ENCODE measurements around the gene SPOCK1.
A peak's percentile ranks its signal among the peaks of the same experiment; 100 is the strongest.

SPOCK1 gene

DNA sequence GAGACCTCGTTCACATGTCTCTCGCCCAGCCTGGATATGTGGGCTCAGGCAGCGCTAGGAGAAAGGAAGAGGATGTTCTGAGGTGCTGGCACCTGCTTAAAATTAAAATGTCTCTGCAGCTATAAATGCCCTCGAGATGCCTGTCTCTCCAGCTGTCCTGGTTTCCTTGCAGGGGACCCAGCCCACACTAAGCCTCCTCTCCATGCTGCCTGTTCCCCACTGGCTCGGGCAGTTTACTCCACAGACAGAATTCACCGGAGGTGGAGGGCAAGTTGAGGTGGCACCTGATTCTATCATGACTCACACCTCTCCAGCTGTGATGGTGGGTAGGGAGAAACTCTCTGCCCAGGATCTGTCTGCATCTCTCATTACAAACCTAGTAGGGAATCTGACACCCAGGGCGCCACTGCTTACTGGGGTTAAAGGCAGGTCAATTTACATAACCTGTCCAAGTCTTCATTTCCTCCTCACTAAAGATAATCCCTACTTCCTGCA, 420.9 kb downstream of the SPOCK1 start:
- DNase-seq (ENCODE audit: low spot score) (peak; percentile 94), FAIRE-seq (peak; percentile 96)

DNA sequence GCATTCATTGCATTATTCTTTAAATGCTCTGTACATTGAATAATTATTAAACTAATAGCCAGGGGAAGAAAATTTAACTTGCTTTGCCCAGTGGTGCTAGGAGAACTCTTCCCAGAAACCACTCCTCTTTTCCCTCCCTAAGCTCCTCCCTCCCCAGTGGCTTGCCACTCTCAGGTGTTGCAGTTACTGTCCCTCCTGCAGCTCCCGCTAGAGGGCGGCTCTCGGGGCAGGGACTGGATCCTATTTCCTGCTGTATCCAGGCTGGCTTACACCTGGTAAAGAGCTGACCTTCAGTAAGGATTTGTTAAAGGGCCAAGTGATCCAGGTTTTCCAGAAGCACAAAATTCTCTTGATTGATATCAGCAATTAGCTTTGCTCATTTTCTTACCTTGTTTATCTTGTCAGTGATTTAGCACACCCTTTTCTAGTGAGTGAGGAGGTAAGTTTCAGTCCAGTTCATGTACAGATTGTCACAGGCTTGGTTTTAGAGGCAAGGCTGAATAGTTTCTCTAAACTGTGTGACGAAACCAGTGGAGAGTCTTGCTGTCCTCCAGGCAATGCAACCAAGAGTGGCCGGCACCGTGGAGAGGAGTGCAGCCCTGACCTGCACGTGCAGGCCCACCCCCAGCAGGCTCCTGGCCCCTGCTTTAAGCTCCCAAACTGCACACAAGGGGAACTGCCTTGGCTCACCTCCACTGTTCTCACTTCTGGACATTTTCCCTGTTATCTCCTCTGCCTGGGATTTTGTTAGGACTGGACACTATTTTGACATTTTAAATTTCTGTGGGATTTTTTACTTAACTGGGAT, 423.8 kb downstream of the SPOCK1 start:
- peak; percentile 37 for DNase-seq (ENCODE audit: low spot score)
- peak; percentile 73 for FAIRE-seq

DNA sequence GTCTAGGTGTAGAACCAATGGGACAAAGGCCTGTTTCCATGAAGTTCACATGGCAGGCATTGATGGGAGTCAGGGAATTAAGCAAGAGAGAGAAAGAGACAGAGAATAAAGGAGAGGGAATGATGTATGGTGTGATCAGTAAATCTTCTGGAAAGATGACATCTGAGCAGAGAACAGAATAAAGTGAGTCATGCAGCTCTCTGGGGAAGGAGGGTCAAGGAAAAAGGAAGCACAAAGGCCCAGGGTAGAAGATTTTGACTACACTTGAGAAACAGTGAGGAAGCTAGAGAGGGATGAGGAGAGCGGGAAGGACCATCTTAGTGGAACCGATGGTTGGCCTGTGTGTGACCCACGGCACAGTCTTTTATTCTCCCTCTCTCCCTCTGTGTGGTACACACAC, 425.9 kb downstream of the SPOCK1 start:
- DNase-seq (ENCODE audit: low spot score) (peak; percentile 50), FAIRE-seq (peak; percentile 81)

DNA sequence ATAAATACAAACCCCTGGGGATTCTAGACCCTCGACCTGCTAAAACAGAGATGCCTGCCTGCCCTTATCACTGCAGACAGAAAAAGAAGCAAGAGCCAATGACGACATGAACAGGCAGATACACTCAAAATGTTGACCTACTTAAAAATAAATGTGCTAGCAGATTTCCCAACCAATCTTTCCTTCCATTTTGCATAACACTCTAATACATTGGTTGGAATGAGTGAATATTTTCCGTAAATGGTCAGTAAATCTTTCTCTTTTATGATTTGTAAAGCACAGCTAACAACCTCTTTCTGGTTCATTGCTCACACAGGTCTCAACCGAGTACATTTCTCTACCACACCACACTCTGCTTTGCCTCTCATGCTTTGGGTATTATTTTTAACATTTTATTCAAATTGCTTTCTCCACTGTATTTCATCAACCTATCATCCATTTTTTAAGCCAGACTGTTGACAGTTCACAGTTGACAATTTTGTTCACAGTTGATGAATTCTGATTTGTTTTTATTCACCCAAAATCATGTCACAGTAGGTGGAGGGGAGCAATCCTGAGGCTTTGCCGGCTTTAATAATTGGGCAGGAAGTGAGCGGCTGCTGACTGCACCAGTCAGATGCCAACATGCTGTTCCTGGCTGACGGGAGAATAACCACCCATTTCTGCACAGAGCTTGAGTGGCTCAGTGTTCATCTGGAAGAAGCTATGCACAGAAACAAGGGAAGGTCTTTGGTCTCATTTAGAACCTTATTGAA, 426.6 kb downstream of the SPOCK1 start:
- peak; percentile 15 for DNase-seq (ENCODE audit: low spot score)

DNA sequence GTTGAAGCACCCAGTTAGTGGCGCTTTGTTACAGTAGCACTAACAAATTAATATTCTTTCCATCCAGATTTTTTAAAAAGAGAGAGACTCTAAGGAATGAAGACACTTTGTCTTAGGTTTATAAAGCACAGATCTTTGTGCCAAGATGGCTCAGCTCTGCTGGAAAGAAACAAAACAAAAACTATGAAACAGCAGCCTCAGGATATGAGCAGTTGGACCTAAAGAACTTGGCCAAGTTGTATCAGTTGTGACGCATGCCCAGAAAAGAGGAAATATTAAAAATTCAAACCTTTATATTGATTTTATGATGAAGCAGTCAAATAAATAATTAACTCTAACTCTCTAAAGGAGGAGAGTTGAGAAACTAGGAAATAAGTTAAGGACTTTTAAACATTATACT, 427.2 kb downstream of the SPOCK1 start:
- DNase-seq (ENCODE audit: low spot score) (no peak), FAIRE-seq (peak; percentile 16)

More for the DNA sequence above, 426.6 kb downstream of the SPOCK1 start:
- FAIRE-seq: peak; percentile 80

DNA sequence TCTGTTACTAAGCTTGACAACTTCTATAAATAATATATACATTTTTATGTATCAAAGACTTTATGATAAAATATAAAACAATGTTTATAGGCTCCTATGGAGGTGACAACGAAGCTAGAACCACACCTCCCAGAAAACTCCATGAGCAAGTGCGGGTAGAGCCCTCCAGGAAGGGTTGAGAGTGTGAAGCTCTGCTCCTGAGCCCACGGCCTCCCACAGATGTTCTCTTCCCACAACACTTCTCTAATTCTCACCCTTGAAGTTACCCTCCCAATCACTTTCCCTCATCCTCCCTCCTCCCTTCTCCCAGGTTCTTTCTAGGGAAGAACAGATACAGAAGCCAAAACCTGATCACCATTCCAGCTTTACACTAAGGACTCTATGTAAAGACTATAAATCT, 427.6 kb downstream of the SPOCK1 start:
- FAIRE-seq (no peak), DNase-seq (ENCODE audit: low spot score) (no peak)

DNA sequence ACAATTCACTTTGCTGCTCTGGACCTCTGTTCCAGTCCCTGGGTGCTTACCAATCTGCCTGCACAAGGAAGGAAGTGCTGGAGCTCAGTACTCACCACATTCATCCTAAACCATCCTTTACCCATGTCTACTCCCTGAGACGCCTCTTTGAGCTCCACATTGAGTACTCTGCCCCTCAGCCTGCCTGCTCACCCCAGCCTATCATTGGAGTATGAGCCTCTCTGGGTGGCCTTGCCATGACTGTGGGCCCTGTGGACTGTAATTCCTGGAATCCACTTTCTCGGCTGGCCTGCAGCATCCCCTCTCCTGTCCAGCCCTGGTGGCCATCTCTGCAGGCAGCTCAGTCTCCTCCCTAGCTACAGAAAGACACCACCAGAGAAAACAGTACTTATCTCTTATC, 428.6 kb downstream of the SPOCK1 start:
- FAIRE-seq: no peak
- DNase-seq (ENCODE audit: low spot score): no peak

DNA sequence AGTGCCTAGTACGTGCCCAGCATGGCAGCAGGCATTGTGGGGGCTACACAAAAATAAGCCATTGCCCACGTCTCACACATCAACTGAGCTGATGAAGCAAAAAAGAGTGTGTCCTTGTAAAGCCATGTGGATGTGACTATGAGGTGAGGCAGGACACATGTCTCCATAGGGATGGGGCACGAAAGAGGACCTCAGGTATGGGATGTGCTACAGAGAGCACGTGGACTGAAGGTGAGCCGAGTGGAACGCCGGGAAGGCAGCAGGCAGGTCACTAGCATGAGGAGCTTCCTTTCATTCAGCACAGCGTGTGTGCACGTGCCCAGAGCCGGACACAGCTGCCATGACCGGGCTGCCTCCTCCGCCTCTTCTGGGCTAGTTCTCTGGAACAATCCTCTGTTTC, 429.8 kb downstream of the SPOCK1 start:
- FAIRE-seq (no peak), DNase-seq (ENCODE audit: low spot score) (no peak)

DNA sequence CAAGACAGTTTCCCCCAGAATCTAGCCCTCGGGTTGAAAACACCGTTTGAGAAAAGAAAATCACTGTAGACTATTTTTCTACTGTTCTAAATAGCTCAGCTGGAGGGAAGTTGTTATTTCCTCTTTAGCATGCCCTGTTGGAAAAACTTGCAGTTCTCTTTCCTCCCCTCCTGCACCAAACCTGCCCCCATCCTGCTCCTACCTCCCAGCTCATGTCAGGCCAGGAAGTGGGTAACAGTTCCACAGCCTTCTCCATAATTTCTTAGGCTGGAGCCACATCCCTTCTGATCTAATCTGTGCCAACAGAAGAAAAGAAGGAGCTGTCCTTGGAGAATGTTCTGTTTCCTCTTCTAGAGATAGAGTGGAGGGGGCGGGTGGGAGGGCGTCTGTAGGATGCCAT, 437.7 kb downstream of the SPOCK1 start:
- DNase-seq (ENCODE audit: low spot score) (no peak), FAIRE-seq (no peak)

DNA sequence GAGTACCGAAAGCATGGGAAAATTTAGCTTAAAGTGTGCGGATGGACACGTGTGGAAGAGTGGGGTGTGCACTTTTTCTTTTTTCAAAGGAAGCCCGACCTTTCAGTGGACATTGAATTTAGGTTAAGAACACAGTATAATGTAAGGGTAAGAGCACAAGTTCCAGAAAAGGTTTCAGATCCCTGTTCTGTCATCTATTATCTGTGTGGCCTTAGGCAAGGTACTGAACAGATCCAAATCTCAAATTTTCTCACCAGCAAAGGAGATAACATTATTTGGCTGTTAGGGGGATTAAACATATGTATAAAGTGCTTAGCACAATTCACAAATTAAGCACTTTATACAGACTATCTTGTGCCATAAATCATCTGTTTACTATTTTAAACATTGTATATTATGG, 441.0 kb downstream of the SPOCK1 start:
- no peak for FAIRE-seq
- DNase-seq (ENCODE audit: low spot score): no peak

DNA sequence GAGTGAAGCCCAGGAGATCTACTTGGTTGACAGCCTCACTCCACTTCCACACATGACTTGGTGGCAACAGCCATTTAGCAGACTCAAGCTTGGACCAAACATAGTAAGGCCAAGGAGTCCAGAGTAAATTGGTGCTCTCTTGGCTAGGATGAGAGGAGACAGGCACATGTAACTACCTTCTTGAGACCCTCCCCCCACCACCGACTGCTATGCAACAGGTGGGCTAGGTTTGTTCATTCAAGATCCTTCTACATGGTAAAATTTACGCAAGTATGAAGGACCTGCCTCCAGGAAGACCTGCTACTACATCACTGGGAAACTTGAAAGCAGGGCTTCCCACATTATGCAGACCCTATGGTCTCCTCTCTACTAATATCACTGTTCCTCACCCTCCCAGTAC, 442.4 kb downstream of the SPOCK1 start:
- FAIRE-seq: no peak

DNA sequence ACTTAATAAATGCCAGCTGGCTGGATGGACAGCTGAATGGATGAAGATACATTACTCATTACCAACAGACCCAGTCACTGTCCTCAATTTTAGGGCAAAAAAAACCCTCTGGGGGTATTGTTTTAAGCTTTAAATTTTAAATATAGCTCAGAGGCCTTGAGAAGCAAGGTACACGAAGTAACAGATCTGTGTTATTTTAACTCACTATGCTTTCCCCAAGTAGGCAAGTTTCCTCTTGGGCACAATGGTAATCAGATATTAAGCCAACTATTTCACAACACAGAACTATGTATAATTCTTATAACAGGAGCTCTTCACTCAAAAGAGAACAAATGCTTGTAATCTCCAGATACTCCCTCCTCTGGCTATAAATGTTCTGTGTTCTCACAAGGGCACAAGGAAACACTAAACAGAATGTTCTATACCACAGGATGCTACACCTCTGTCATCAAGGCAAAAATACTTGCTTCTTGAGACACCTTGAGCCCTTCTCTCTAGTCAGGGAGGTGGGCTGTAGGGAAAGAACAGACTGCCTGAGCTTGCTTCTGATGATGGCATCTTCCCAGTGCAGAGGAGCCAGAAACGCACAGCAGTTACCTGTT, 443.8 kb downstream of the SPOCK1 start:
- FAIRE-seq (no peak), DNase-seq (ENCODE audit: low spot score) (no peak)

More for the DNA sequence above, 442.4 kb downstream of the SPOCK1 start:
- DNase-seq (ENCODE audit: low spot score): no peak

DNA sequence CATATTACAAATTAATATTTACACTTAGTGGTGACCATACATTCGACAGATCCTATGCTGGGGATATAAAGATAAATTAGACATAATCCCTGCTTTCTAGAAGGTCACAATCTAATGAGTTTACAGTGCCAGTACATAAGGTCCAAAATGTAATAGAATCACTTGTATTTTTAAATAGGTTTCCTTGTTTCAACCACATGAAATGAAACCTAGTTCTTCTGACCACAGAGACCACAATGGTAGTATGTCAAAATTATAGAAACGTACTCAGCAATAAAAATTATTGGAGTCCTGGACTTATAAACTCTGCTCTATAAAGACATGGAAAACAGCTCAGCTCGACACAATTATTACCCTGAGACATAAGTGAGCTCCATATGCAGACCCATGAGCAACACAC, 444.3 kb downstream of the SPOCK1 start:
- FAIRE-seq: no peak

DNA sequence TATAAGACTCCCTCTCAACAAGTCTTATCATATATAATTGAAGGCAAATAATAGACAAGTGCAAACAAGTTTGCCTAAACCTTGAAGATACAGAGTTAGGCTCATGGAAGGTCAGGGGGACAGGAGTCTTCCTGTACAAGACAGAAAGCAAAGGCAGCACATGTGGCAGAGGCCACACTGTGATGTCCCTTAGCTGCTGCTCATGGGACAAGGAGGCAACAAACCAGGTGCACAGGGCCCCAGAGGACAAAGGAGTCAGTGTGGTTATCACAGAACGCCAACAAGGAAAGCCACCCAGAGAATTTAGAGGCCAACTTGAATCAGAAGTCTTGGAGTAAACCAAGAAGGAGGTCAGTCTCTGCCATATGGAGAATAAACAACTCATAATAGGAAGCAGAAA, 444.8 kb downstream of the SPOCK1 start:
- FAIRE-seq (no peak), DNase-seq (ENCODE audit: low spot score) (no peak)

More for the DNA sequence above, 444.3 kb downstream of the SPOCK1 start:
- DNase-seq (ENCODE audit: low spot score): no peak

DNA sequence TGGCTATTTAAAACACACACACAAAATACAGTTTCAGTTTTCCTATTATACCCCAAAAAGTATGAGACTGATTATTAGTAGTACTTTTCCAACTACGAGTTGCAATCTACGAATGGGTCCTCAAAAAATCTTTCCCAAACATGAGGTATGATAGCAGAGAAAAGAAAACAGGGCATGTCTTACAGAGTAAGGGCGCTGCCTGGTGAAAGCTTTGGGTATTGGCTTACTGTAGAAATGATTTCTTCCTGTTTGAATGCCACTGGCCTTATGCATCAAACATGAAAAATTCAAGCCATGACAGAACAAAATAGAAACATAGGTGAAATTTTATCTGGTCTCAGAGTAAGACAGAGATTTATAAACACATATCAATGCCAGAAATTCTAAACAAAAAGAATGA, 448.0 kb downstream of the SPOCK1 start:
- FAIRE-seq (no peak), DNase-seq (ENCODE audit: low spot score) (no peak)

DNA sequence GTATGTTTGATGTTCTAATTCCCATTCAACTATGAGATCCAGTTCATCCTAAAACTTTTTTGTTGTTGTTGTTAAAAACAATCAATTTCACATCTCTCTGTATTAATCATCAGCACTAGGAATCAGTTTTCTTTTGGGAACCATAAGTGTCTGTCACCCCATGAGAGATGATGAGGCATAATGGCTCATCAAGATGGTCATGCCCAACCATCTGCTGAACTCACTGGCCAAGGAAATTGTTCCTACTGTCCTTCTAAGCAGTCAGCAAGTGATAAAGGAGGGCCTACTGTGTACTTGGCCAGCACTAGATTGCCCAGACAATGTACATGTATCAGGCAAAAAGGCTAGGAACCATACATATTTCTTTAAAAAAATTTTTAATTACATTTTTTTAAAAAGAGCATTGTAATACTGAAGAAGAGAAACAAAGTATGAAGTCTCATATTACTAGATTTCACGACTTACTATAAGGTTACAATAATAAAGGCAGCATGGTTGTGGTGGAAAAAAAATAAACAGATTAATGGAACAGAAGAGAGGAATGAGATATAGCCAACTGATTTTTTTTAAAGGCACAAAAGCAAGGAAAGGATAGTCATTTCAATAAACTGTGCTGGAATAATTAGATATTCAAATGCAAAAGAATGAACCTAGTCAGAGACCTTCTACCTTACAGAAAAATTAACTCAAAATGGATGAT, 458.3 kb downstream of the SPOCK1 start:
- no peak for FAIRE-seq
- no peak for DNase-seq (ENCODE audit: low spot score)

DNA sequence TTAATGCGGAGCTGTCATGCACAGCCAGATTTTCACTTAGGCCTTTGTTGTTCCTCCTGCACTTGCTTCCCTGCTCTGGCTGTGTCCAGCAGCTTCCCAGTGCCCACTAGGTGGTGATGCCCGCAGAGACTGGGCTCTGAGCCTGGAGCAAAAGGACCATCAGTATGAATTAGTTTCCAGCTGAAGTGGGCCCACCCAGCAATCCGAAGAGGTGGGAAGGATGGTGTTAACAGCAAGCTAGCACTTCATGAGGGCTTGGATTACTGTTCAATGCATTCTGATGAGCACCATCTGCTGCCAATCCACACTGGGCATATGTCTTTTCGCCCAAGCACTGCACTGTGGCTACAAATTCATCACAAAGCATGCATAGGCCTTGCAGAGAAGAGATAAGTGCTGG, 459.1 kb downstream of the SPOCK1 start:
- FAIRE-seq: no peak
- DNase-seq (ENCODE audit: low spot score): no peak

DNA sequence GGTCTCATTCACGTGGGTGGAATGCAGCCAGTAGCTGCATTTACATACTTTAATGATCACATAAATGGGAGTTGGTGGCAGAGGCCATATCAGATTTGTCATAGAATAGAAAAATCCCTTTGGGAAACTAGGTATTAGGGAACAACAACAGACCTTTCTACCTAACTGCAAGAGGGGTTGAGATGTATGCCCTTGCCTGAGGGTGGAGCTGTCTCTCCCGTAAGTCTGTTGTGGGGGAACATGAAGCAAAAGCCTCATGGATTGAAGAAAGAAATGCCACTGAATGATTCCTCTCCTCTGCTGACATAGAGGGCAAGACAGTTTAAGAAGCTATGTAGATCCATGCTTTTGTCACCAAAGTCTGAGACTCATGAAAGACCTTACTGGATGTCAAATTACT, 461.3 kb downstream of the SPOCK1 start:
- no peak for FAIRE-seq
- no peak for DNase-seq (ENCODE audit: low spot score)

DNA sequence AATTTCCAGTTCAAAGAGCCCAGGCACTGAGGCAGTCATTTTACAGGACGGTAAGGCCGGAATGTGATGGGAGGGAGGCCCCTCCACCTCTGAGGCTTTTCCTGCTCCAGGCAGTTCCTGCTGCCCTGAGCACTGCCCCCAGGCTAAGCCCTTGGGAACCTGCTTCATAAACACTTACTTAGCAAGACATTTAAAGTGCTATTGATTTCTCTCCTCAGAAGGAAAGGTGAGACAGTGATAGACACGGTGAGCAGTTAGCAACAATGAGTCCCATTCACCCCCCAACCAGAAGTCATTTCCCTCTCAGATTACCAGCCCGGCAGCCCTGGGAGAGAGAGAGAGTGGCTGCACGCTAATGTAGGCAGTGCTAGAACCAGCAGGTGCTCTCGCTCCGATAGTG, 462.5 kb downstream of the SPOCK1 start:
- DNase-seq (ENCODE audit: low spot score): no peak
- no peak for FAIRE-seq

DNA sequence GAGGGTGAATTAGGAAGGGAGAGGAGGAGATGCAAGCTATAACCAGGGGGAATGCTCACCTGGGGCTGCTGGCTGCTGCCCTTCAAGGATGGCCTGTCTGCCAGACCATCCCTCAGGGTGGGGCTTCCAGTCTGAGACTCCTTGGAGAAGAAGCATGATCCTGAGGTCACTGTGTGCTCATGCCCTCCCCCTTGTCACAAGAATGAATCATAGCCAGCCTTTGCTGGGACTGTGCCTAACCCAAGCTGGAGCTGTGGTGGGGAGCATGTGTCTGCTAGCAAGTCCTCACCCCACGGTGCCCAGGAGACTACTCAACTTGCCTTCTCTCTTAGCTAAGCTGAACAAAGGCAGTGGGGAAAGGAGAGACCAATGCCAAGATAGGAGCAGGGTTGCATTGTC, 463.6 kb downstream of the SPOCK1 start:
- FAIRE-seq: no peak
- DNase-seq (ENCODE audit: low spot score): peak; percentile 28

DNA sequence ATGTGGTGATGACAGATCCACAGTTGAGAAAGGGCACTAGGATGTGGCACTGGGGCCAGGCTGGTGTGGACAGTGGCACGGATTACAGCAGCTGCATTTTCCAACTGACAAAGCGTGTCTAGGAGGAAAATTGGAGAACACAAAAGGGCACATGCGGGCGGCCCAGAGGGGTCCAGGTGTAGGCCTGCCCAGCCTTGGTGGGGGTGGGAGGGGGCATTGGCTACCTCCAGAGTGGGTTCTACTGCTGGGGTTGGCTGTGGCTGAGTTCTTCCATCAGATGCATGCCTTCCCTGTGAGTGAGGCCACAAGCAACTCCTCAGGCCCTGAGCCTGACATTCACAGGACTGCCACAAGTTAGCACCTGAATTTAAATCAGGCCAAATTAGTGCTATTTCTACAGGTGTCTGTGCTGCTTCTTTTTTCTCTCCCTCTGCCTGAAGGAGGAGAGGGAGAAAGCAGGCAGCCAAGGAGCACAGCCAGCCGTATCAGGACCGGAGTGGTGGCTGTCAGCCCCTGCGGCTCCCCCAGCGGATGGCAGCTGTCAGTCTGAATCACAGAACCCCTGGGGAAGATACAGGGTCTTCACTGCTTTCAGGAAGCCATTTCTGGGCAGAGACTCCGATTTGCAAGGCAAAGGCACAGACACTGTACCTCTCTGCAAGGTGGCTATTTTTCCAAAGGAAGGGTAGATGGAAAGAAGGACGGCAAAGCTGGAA, 464.2 kb downstream of the SPOCK1 start:
- DNase-seq (ENCODE audit: low spot score): no peak

More for the DNA sequence above, 464.2 kb downstream of the SPOCK1 start:
- no peak for FAIRE-seq
